Prostate gland (tissue), 2 donors: ENCODE results near the gene PAPPA2. TPM values are rescaled to one million over a fixed set of nuclear protein-coding genes. Genes with fewer than 3 reads are reported as not detected.

Experiments used
- DNase-seq: peaks from one replicate; pipeline ENCODE4 v3.0.0-alpha.2; 2019; ENCODE audit warnings: low spot score
- H3K27ac ChIP-seq, 2 donors: fragments of 200-600 bp; sonication (generic); 2 replicates each; pipeline ENCODE4 v1.5.1; 2017 to 2019
- H3K27me3 ChIP-seq: fragments of 200-600 bp; sonication (generic); replicated peaks from 2 replicates; pipeline ENCODE4 v1.5.1; 2019; ENCODE audit not compliant: insufficient read depth
- H3K36me3 ChIP-seq, 2 donors: fragments of 200-600 bp; sonication (generic); 1 replicate in 1 of 2; 2 replicates in 1 of 2; pipeline versions ENCODE4 v1.5.1 to v1.8.1; 2017 to 2019
- H3K4me1 ChIP-seq: fragments of 200-600 bp; sonication (generic); replicated peaks from 2 replicates; pipeline ENCODE4 v1.5.1; 2019
- H3K4me3 ChIP-seq, 2 donors: fragments of 200-600 bp; sonication (generic); 2 replicates each; pipeline ENCODE4 v1.5.1; 2017 to 2019
- H3K9me3 ChIP-seq: fragments of 200-600 bp; sonication (generic); 2 replicates; pipeline ENCODE4 v1.5.1; 2017
- CTCF ChIP-seq, 4 experiments: fragments of 200-600 bp in 2 of 4; fragments of 450-650 bp in 2 of 4; sonication (generic) in 2 of 4; IDR thresholded peaks; 1 replicate in 3 of 4; 2 replicates in 1 of 4; pipeline ENCODE4 v1.5.1; 2016 to 2019; ENCODE audit warnings: antibody characterized with exemption in 4 of 4, mild to moderate bottlenecking in 2 of 4, moderate library complexity in 2 of 4
- POLR2A ChIP-seq: fragments of 450-650 bp; IDR thresholded peaks from one replicate; pipeline ENCODE4 v1.6.1; 2016; ENCODE audit warnings: antibody characterized with exemption, mild to moderate bottlenecking
- POLR2AphosphoS5 ChIP-seq: sonication (generic); formaldehyde crosslinking; IDR thresholded peaks from one replicate; pipeline ENCODE4 v1.6.1; 2017; ENCODE audit warnings: antibody characterized with exemption
- WGBS: methylation state at CpG from one replicate; pipeline ENCODE4 v1.1.5; 2018; 5-methylcytosine and 5-hydroxymethylcytosine counted together
- intact Hi-C: fragments of 100-400 bp; cut with DNase I; formaldehyde crosslinking; loops from one replicate; pipeline ENCODE4 v1.14.2; 2022
- total RNA-seq, 2 donors: library from RNA; depleted of rRNA; stranded (reverse); fragments of >200 nt; gene quantifications; one replicate each; pipeline ENCODE4 v1.1.0, GENCODE V29; 2016

Gene PAPPA2
- total RNA-seq, 2 donors from 2014 or later = 0.36 to 1.9 TPM

- TF ChIP-seq POLR2AphosphoS5 = no peak
- TF ChIP-seq POLR2A = no peak
- no peak for TF ChIP-seq CTCF (IDR thresholded peaks at IDR 0.05)
- H3K27me3 ChIP-seq = no peaks in the 10 kb centered on the region
- H3K4me3 ChIP-seq = no peak overlapping the region
- WGBS = 84% methylated on average over 8 of the region's 8 CpGs
- DNase-seq = no peak
- H3K27ac ChIP-seq = no peak overlapping the region
- no peaks in the 10 kb centered on the region for H3K36me3 ChIP-seq
- H3K4me1 ChIP-seq = no peaks in the 10 kb centered on the region
- intact Hi-C loops = no loop called here
- H3K9me3 ChIP-seq = no peaks in the 10 kb centered on the region
Observed at GRCh38 chr1:176456795-176457194, 6.2 kb upstream of the PAPPA2 start.

GRCh38 chr1:176460544-176461336 is 2.2 kb upstream of the PAPPA2 start:
- H3K4me3 ChIP-seq = no peak overlapping the region
- intact Hi-C loops = no loop called here
- DNase-seq = no peak
- H3K36me3 ChIP-seq = no peaks in the 10 kb centered on the region
- no peaks in the 10 kb centered on the region for H3K27me3 ChIP-seq
- 49% methylated on average over 2 of the region's 2 CpGs for WGBS
- no peaks in the 10 kb centered on the region for H3K9me3 ChIP-seq
- no peaks in the 10 kb centered on the region for H3K4me1 ChIP-seq
- TF ChIP-seq POLR2A (no peak), CTCF (IDR thresholded peaks at IDR 0.05) (no peak), POLR2AphosphoS5 (no peak)
- H3K27ac ChIP-seq = no peak overlapping the region

- intact Hi-C loops = no loop called here
- no peaks in the 10 kb centered on the region for H3K4me1 ChIP-seq
- H3K9me3 ChIP-seq = no peaks in the 10 kb centered on the region
- TF ChIP-seq POLR2AphosphoS5 (no peak), CTCF (IDR thresholded peaks at IDR 0.05) (no peak), POLR2A (no peak)
- H3K27me3 ChIP-seq = no peaks in the 10 kb centered on the region
- 79% methylated on average over 1 of the region's 1 CpG for WGBS
- no peak overlapping the region for H3K27ac ChIP-seq
- H3K36me3 ChIP-seq = no peaks in the 10 kb centered on the region
- DNase-seq = no peak
- H3K4me3 ChIP-seq = no peak overlapping the region
Observed at GRCh38 chr1:176461576-176461975, 1.4 kb upstream of the PAPPA2 start.

GRCh38 chr1:176466514-176466913 is 3.5 kb downstream of the PAPPA2 start:
- TF ChIP-seq POLR2A (no peak), POLR2AphosphoS5 (no peak), CTCF (IDR thresholded peaks at IDR 0.05) (no peak)
- no peaks in the 10 kb centered on the region for H3K27me3 ChIP-seq
- no peak for DNase-seq
- 32% methylated on average over 3 of the region's 3 CpGs for WGBS
- H3K9me3 ChIP-seq = no peaks in the 10 kb centered on the region
- H3K4me3 ChIP-seq = no peak overlapping the region
- no peaks in the 10 kb centered on the region for H3K4me1 ChIP-seq
- no peak overlapping the region for H3K27ac ChIP-seq
- intact Hi-C loops = no loop called here
- no peaks in the 10 kb centered on the region for H3K36me3 ChIP-seq

GRCh38 chr1:176469450-176470010 is 6.6 kb downstream of the PAPPA2 start:
- no peaks in the 10 kb centered on the region for H3K9me3 ChIP-seq
- no peak overlapping the region for H3K4me3 ChIP-seq
- no peak for DNase-seq
- no peak overlapping the region for H3K27ac ChIP-seq
- intact Hi-C loops = no loop called here
- H3K27me3 ChIP-seq = no peaks in the 10 kb centered on the region
- H3K36me3 ChIP-seq = no peaks in the 10 kb centered on the region
- 65% methylated on average over 7 of the region's 7 CpGs for WGBS
- H3K4me1 ChIP-seq = no peaks in the 10 kb centered on the region
- TF ChIP-seq POLR2A (no peak), POLR2AphosphoS5 (no peak), CTCF (IDR thresholded peaks at IDR 0.05) (no peak)
